Heart left ventricle (tissue), 16 donors: ENCODE results near the gene TEP1. TPM values are rescaled to one million over a fixed set of nuclear protein-coding genes. Genes with fewer than 3 reads are reported as not detected.

Source experiments
- ATAC-seq, 4 donors: fragments of 200-7000 bp; cut with Tn5 transposase; one replicate each; pipeline ENCODE4 v1.9.1; 2020 to 2022; ENCODE audit warnings: moderate library complexity in 4 of 4, mild to moderate bottlenecking in 3 of 4, moderate number of reproducible peaks in 1 of 4
- DNase-seq, 5 donors: peaks; one replicate each; pipeline ENCODE4 v3.0.0-alpha.2; 2020
- H3K27ac ChIP-seq, 12 donors: fragments of 200-600 bp; sonication (generic) in 4 of 12; one replicate each; pipeline versions ENCODE4 v1.5.0 to v1.8.0; 2016 to 2022; ENCODE audit warnings: mild to moderate bottlenecking in 2 of 12
- H3K27me3 ChIP-seq, 9 donors: fragments of 200-600 bp; sonication (generic) in 2 of 9; one replicate each; pipeline versions ENCODE4 v1.5.1 to v1.8.0; 2016 to 2022; ENCODE audit warnings: mild to moderate bottlenecking in 3 of 9
- H3K36me3 ChIP-seq, 9 donors: fragments of 200-600 bp; sonication (generic) in 2 of 9; one replicate each; pipeline versions ENCODE4 v1.5.0 to v1.8.0; 2018 to 2022; ENCODE audit warnings: mild to moderate bottlenecking in 2 of 9
- H3K4me1 ChIP-seq, 12 donors: fragments of 200-600 bp; sonication (generic) in 4 of 12; one replicate each; pipeline versions ENCODE4 v1.5.0 to v1.8.0; 2016 to 2022; ENCODE audit warnings: mild to moderate bottlenecking in 3 of 12
- H3K4me3 ChIP-seq, 12 donors: fragments of 200-600 bp; sonication (generic) in 4 of 12; one replicate each; pipeline versions ENCODE4 v1.5.0 to v1.8.0; 2017 to 2022; ENCODE audit warnings: mild to moderate bottlenecking in 9 of 12, moderate library complexity in 4 of 12
- H3K9me3 ChIP-seq, 12 donors: fragments of 200-600 bp; sonication (generic) in 4 of 12; one replicate each; pipeline versions ENCODE4 v1.5.0 to v1.8.0; 2016 to 2022; ENCODE audit warnings: mild to moderate bottlenecking in 1 of 12
- POLR2A ChIP-seq, 2 donors: fragments of 450-650 bp; IDR thresholded peaks; one replicate each; pipeline ENCODE4 v1.6.1; 2017; ENCODE audit warnings: antibody characterized with exemption in 2 of 2, mild to moderate bottlenecking in 2 of 2, moderate library complexity in 2 of 2
- WGBS, 4 donors: extraction: QIAGEN DNeasy Blood & Tissue Kit in 2 of 4; methylation state at CpG; one replicate each; pipeline versions ENCODE4 v1.1.5 to v1.1.7; 2013 to 2018; 5-methylcytosine and 5-hydroxymethylcytosine counted together
- intact Hi-C, 10 donors: fragments of 100-400 bp; cut with DNase I; formaldehyde crosslinking; loops; one replicate each; pipeline versions ENCODE4 v1.11.1 to v1.14.2; 2022
- polyA plus RNA-seq, 2 donors: library from polyadenylated mRNA; stranded (reverse); fragments of 200-250 nt; gene quantifications; one replicate each; pipeline ENCODE4 v1.2.3, GENCODE V29; 2013
- total RNA-seq, 9 donors: library from RNA; depleted of rRNA in 2 of 9; stranded (reverse); fragments of >200 nt in 2 of 9; fragmentation: NEBNext Ultra II Directional in 3 of 9; extraction: Animal tissue kit (Norgen Biotek cat#: 25700) in 3 of 9; gene quantifications; one replicate each; pipeline versions ENCODE4 v1.1.0 to v1.2.4, GENCODE V29; 2016 to 2023
- TF ChIP-seq, protein P1 (sequence below), 12 donors: fragments of 200-600 bp; sonication (generic) in 4 of 12; IDR thresholded peaks; one replicate each; pipeline versions ENCODE4 v1.5.0 to v1.8.0; 2018 to 2022; ENCODE audit warnings: antibody characterized with exemption in 12 of 12, mild to moderate bottlenecking in 5 of 12
- donor health status: ischemic (EF 13 %, LVEDD 7.1; RV severe dilation, severe dysfunction).
- donor health status: healthy with polysubstance abuse.
- donor health status: DM: no; HTN: yes; CAD: no.
- donor health status: DM: no; HTN: no; CAD: no.
- donor health status: ischemic (EF 25% LVEDD 6.9; RV normal size, moderate dysfunction).
- donor health status: ischemic (EF 25% LVEDD 5.7; RV mildly dilated, moderate dysfunction).
- donor health status: healthy.
- donor health status: DM: yes; HTN: yes; CAD: no.
- donor health status: ischemic (EF 35%, LVEDD 5.7; RV mildly dilated, moderate dysfunction).
- donor health status: nonischemic (EF 11% LVEDD 7.7; RV severe dilation, severe dysfunction).
- donor health status: DM: yes; HTN: yes; CAD: no.
- donor health status: PGD.
- donor health status: ischemic (EF 29% LVEDD 5.4; RV normal size, mild dysfunction).
- donor health status: nonischemic (EF 23%, LVEDD 6.1; RV moderate dilation, normal function).

The TEP1 gene
- total and polyA plus RNA-seq, 11 donors, result 4.1 to 31.3 (median 9.7) TPM

DNA sequence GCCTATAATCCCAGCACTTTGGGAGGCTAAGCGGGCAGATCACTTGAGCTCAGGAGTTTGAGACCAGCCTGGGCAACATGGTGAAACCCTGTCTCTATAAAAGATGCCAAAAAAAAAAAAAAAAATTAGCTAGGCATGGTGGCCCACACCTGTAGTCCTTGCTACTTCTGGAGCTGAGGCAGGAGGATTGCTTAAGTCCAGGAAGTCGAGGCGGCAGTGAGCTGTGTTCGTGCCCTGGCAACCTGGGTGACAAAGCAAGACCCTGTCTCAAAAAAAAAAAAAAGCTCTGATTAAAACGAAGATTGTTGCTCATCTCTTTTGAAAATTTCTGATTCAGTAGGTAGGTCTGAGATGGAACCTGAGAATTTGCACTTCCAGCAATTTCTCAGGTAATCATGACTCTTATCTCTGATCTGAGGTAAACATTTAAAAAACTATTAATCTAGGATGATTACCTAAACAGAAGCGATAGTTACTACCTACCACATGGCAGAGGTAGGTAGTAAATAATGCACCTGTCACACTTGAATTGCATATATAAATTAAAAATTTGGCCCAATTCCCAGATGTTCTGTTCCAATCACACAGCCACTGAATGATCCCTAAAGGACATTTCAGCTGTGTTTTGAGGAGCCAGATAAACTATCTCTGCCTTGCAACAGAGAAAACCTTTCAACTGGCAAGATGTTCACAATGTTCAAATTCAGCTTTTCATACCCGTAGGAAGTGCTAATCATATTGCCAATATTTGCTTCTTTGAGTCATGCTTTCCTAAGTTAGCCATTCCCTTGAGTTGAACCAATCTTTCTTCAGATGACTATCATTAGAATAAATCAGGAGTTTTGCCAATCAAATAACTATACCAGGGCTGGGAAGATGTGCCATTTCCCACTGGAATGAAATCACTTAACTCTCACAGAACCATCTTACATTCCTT lies 4.2 kb upstream of the TEP1 start:
- no peak overlapping the region for H3K27ac ChIP-seq
- H3K9me3 ChIP-seq, result no peaks in the 10 kb centered on the region
- peaks cover 0 to 27% (median 5%) of the 10 kb centered on the region in 12 donors for H3K4me1 ChIP-seq
- DNase-seq (no peak), ATAC-seq (no peak)
- H3K36me3 ChIP-seq, result no peaks in the 10 kb centered on the region
- H3K4me3 ChIP-seq, result no peak overlapping the region
- intact Hi-C loops, result loop anchor here in 6 of 10 donors (5.0 to 10.0 kb wide), 4 partner anchors 35 to 267 kb away; partner anchors contain the start of genes RNASE4 (in 5 of the 6), ANG (in 3 of the 6) and OSGEP (in 1 of the 6)
- 71 to 82% (median 80%) methylated on average over 7 of the region's 7 CpGs for WGBS, 4 donors
- TF ChIP-seq POLR2A (IDR thresholded peaks at IDR 0.05), result no peak
- TF ChIP-seq, protein P1, sequence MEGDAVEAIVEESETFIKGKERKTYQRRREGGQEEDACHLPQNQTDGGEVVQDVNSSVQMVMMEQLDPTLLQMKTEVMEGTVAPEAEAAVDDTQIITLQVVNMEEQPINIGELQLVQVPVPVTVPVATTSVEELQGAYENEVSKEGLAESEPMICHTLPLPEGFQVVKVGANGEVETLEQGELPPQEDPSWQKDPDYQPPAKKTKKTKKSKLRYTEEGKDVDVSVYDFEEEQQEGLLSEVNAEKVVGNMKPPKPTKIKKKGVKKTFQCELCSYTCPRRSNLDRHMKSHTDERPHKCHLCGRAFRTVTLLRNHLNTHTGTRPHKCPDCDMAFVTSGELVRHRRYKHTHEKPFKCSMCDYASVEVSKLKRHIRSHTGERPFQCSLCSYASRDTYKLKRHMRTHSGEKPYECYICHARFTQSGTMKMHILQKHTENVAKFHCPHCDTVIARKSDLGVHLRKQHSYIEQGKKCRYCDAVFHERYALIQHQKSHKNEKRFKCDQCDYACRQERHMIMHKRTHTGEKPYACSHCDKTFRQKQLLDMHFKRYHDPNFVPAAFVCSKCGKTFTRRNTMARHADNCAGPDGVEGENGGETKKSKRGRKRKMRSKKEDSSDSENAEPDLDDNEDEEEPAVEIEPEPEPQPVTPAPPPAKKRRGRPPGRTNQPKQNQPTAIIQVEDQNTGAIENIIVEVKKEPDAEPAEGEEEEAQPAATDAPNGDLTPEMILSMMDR (IDR thresholded peaks at IDR 0.05), result no peak
- no peaks in the 10 kb centered on the region for H3K27me3 ChIP-seq

DNA sequence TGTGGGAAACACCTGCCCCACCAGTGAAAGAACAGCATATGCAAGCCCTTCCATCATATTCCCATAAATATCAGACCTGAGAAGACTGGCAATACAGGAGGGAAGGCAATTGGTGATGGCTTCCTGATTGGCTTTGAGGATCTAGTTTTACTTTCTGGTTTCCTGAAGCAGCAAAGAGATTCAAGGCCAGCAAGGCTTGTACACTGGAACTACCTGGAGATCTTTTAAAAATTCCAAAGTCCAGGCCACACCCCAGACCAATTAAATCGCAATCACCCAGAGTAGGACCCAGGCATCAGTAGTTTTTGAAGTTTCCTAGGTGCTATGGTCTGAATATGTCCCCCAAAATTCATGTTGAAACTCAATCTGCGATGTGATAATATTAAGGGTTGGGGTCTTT lies 2.9 kb upstream of the TEP1 start:
- H3K9me3 ChIP-seq, result no peaks in the 10 kb centered on the region
- H3K27ac ChIP-seq, result no peak overlapping the region
- no peak overlapping the region for H3K4me3 ChIP-seq
- TF ChIP-seq POLR2A (IDR thresholded peaks at IDR 0.05), result no peak
- TF ChIP-seq, protein P1 (IDR thresholded peaks at IDR 0.05), result no peak
- intact Hi-C loops, result loop anchor here in 6 of 10 donors (5.0 to 10.0 kb wide), 4 partner anchors 36 to 269 kb away; partner anchors contain the start of genes RNASE4 (in 5 of the 6), ANG (in 3 of the 6) and OSGEP (in 1 of the 6)
- no peaks in the 10 kb centered on the region for H3K36me3 ChIP-seq
- H3K27me3 ChIP-seq, result no peaks in the 10 kb centered on the region
- ATAC-seq (no peak), DNase-seq (no peak)
- WGBS, 4 donors, result 91 to 98% (median 95%) methylated on average over 2 of the region's 2 CpGs
- H3K4me1 ChIP-seq, result peaks cover 0 to 39% (median 10%) of the 10 kb centered on the region in 12 donors

DNA sequence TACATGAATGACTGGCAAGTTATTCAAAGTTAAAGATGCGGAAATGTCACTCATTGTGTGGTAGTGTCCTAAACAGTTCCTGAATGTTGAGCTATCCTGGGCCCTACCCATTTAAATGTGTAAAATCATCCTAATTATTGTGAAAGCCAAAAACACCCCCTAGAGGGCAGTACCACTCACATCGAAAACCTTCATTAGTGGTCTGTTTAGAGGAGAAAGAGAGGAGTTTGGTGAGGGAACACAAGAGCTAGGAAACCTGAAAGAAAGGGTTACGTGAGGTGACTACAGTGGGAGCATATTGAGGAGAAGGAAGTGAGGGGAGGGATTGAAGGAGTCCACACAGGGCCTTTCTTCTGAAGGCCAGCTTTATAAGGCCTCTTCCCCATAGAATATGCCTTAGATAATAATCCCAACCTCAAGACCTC lies 2.5 kb upstream of the TEP1 start:
- DNase-seq (no peak), ATAC-seq (peak in 2 of 4 donors; percentile 7)
- peaks cover 0 to 44% (median 10%) of the 10 kb centered on the region in 12 donors for H3K4me1 ChIP-seq
- H3K9me3 ChIP-seq, result no peaks in the 10 kb centered on the region
- WGBS, 4 donors, result 50 to 58% (median 54%) methylated on average over 3 of the region's 3 CpGs
- intact Hi-C loops, result loop anchor here in 7 of 10 donors (2.0 to 10.0 kb wide), 5 partner anchors 37 to 269 kb away; partner anchors contain the start of genes RNASE4 (in 5 of the 7), ANG (in 3 of the 7) and OSGEP (in 1 of the 7)
- no peak overlapping the region for H3K27ac ChIP-seq
- TF ChIP-seq, protein P1 (IDR thresholded peaks at IDR 0.05), result peak; percentile 42 to 71 (median 54)
- no peak for TF ChIP-seq POLR2A (IDR thresholded peaks at IDR 0.05)
- no peaks in the 10 kb centered on the region for H3K27me3 ChIP-seq
- no peak overlapping the region for H3K4me3 ChIP-seq
- H3K36me3 ChIP-seq, result no peaks in the 10 kb centered on the region

- peak overlapping the region; percentile 58 to 98 (median 80) for H3K4me3 ChIP-seq
- no peak for TF ChIP-seq POLR2A (IDR thresholded peaks at IDR 0.05)
- TF ChIP-seq, protein P1 (IDR thresholded peaks at IDR 0.05), result no peak
- DNase-seq (peak in 1 of 5 donors; percentile 25), ATAC-seq (peak in 3 of 4 donors; percentile 3 to 23 (median 22))
- H3K4me1 ChIP-seq, result peaks cover 0 to 41% (median 9%) of the 10 kb centered on the region in 12 donors
- intact Hi-C loops, result loop anchor here (1.0 to 10.0 kb wide), 14 partner anchors 39 to 271 kb away; partner anchors contain the start of genes APEX1 (in 5 of the 10), RNASE4 (in 5 of the 10), ANG (in 3 of the 10) and OSGEP (in 3 of the 10)
- H3K27me3 ChIP-seq, result no peaks in the 10 kb centered on the region
- 0 to 2% (median 1%) methylated on average over 9 of the region's 9 CpGs for WGBS, 4 donors
- no peaks in the 10 kb centered on the region for H3K9me3 ChIP-seq
- peak overlapping the region; percentile 79 to 98 (median 94) for H3K27ac ChIP-seq
- H3K36me3 ChIP-seq, result peaks cover 0 to 5% (median 0%) of the 10 kb centered on the region in 9 donors
Observed at GRCh38 chr14:20413744-20414082, 412 bp upstream of the TEP1 start.
